GM18520 (cell line): ENCODE results near the gene PDS5A.
"Not testable (repeated sequence)": the region's sequence is repeated elsewhere in the genome, so short reads cannot be mapped to it uniquely, and the experiment has no call there.

Experiments used
- ATAC-seq: cut with Tn5 transposase; IDR thresholded peaks from one replicate; pipeline ENCODE4 v1.9.1; 2021; ENCODE audit not compliant: unreplicated experiment

PDS5A gene

DNA sequence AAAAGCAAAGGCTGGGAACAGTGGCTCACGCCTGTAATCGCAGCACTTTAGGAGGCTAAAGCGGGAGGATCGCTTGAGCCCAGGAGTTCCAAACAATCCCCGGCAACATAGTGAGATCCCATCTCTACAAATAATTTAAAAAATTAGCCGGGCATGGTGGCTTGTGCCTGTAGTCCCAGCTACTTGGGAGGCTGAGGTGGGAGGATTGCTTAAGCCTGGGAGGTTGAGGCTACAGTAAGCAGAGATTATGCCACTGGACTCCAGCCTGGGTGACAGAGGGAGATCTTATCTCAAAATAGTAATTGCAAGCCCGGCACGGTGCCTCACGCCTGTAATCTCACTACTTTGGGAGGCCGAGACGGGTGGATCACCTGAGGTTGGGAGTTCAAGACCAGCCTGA, 139.3 kb downstream of the PDS5A start:
- ATAC-seq, result not testable (repeated sequence)

DNA sequence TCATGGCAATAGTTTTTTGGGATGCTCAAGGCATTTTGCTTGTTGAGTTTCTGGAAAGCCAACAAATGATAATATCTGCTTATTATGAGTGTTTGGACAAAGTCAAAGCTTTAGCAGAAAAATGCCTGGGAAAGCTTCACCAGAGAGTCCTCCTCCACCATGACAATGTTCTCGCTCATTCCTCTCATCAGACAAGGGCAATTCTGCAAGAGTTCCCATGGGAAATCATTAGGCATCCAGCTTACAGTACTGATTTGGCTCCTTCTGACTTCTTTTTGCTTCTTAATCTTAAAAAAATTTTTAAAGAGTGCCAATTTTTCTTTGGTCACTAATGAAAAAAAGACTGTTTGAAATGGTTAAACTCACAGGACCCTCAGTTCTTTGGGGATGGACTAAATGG, 143.4 kb downstream of the PDS5A start:
- no peak for ATAC-seq

- no peak for ATAC-seq
These were observed 151.9 kb downstream of the PDS5A start for GRCh38 chr4:39825741-39826231.

- no peak for ATAC-seq
These were observed 152.6 kb downstream of the PDS5A start for GRCh38 chr4:39825090-39825489.

- ATAC-seq, result no peak
These were observed 154.5 kb downstream of the PDS5A start for GRCh38 chr4:39823191-39823590.

- ATAC-seq, result no peak
These were observed 155.0 kb downstream of the PDS5A start for GRCh38 chr4:39822662-39823061.

GRCh38 chr4:39821951-39822350, 155.8 kb downstream of the PDS5A start:
- no peak for ATAC-seq

DNA sequence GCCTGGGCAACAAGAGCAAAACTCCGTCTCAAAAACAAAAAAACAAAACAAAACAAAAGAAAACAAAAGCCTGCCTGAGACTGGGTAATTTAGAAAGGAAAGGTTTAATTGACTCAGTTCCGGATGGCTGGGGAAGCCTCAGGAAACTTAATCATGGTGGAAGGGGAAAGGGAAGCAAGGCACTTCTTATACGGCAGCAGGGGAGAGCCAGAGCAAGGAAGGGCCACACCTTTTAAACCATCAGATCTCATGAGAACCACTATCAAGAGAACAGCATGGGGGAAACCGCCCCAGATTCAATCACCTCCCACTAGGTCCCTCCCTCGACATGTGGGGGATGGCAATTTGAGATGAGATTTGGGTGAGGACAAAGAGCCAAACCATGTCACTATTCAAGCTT, 157.5 kb downstream of the PDS5A start:
- no peak for ATAC-seq

- ATAC-seq, result no peak
These were observed 159.1 kb downstream of the PDS5A start for GRCh38 chr4:39818646-39819045.

DNA sequence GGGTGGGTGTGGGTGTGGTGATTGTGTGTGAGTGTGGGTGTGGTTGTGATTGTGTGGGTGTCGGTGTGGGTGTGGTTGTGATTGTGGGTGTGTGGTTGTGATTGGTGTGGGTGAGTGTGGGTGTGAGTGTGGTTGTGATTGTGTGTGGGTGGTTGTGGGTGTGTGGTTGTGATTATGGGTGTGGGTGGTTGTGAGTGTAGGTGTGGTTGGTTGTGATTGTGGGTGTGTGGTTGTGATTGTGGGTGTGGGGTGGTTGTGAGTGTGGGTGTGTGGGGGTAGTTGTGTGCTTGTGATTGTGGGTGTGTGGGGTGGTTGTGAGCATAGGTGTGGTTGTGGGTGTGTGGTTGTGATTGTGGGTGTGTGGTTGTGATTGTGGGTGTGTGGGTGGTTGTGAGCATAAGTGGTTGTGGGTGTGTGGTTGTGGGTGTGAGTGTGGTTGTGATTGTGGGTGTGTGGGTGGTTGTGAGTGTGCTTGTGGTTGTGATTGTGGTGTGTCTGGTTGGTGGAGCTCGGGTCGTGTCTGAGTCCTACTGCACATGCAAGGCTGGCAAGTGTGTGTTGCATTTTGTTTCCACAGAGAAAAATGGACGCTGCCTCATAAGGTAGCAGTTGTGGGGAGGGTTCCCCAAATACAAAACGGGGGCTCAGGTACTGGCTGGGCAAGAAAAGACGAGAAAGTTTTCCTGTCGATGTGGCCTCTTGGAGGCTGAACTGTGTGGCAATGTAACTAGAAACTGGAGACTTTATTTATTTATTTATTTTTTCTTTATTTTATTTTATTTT, 163.1 kb downstream of the PDS5A start:
- no peak for ATAC-seq

GRCh38 chr4:39813761-39814160, 163.9 kb downstream of the PDS5A start:
- ATAC-seq, result not testable (repeated sequence)

GRCh38 chr4:39813033-39813432, 164.7 kb downstream of the PDS5A start:
- not testable (repeated sequence) for ATAC-seq

DNA sequence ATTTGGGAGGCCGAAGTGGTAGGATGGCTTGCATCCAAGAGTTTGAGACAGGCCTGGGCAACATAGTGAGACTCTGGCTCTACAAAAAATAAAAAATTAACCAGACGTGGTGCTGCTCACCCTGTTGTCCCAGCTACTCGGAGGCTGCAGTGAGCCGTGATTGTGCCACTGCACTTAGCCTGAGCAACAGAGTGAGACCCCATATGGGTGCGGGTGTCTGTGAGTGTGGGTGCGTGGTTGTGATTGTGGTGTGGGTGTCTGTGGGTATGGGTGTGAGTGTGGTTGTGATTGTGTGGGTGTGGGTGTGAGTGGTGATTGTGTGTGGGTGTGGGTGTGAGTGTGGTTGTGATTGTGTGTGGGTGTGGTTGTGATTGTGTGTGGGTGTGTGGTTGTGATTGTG, 165.2 kb downstream of the PDS5A start:
- ATAC-seq, result no peak

GRCh38 chr4:39808231-39808749, 169.4 kb downstream of the PDS5A start:
- ATAC-seq, result no peak

DNA sequence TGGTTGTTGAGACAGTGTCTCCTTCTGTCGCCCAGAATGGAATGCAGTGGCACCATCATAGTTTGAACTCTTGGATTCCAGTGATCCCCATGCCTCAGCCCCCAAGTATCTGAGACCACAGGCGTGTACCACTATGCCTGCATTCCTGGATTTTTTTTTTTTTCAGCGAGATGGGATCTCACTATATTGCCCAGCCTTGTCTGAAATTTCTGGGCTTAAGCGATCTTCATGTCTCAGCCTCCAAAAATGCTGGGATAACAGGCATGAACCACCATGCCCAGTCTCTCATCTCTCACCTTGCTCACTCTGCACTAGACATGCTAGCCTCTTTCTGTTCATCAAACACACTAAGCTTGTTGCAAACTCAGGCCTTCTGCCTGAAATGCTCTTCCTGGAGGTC, 175.7 kb downstream of the PDS5A start:
- no peak for ATAC-seq

GRCh38 chr4:39792976-39793375, 184.7 kb downstream of the PDS5A start:
- not testable (repeated sequence) for ATAC-seq

GRCh38 chr4:39792529-39792928, 185.2 kb downstream of the PDS5A start:
- ATAC-seq, result no peak

- no peak for ATAC-seq
These were observed 185.6 kb downstream of the PDS5A start for GRCh38 chr4:39792128-39792527.

DNA sequence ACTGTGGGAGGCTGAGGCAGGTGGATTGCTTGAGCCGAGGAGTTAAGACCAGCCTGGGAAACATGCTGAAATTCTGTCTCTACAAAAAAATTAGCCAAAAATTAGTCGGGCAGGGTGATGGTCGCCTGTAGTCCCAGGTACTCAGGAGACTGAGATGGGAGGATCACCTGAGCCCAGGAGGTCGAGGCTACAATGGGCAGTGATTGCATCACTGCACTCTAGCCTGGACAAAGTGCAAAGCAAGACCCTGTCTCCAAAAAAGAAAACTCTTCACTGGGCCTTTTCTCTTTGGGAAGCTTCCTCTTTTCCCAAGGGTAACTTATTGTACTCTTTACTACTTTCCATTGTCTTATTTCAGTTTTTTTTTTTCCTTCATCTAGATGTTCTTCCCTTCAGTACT, 190.9 kb downstream of the PDS5A start:
- ATAC-seq, result no peak

GRCh38 chr4:39785083-39785482, 192.6 kb downstream of the PDS5A start:
- no peak for ATAC-seq

GRCh38 chr4:39781988-39782387, 195.7 kb downstream of the PDS5A start:
- ATAC-seq, result not testable (repeated sequence)
